Esophagus squamous epithelium (tissue), 5 donors: ENCODE data around the gene SMIM5. TPM values are rescaled to one million over a fixed set of nuclear protein-coding genes. Genes with fewer than 3 reads are reported as not detected.

Experiments used
- DNase-seq: peaks from one replicate; lab custom pipeline; 2025; lab: John Stamatoyannopoulos, UW
- H3K27ac ChIP-seq, 4 donors: fragments of 200-600 bp; sonication (generic); one replicate each; pipeline ENCODE4 v1.5.1; 2016 to 2019; ENCODE audit warnings: mild to moderate bottlenecking in 1 of 4
- H3K27me3 ChIP-seq, 4 donors: fragments of 200-600 bp; sonication (generic); 1 replicate in 3 of 4; 2 replicates in 1 of 4; pipeline versions ENCODE4 v1.5.1 to v1.6.0; 2017 to 2021; ENCODE audit warnings: antibody characterized with exemption in 1 of 4
- H3K36me3 ChIP-seq, 3 donors: fragments of 200-600 bp; sonication (generic); one replicate each; pipeline ENCODE4 v1.5.1; 2016 to 2019
- H3K4me1 ChIP-seq, 3 donors: fragments of 200-600 bp; sonication (generic); one replicate each; pipeline ENCODE4 v1.5.1; 2017 to 2019
- H3K4me3 ChIP-seq, 4 donors: fragments of 200-600 bp; sonication (generic); 1 replicate in 3 of 4; 2 replicates in 1 of 4; pipeline ENCODE4 v1.5.1; 2016 to 2019; ENCODE audit warnings: mild to moderate bottlenecking in 2 of 4, moderate library complexity in 1 of 4
- H3K9me3 ChIP-seq, 3 donors: fragments of 200-600 bp; sonication (generic); one replicate each; pipeline ENCODE4 v1.5.1; 2016 to 2019
- CTCF ChIP-seq, 6 experiments: fragments of 450-650 bp in 4 of 6; fragments of 200-600 bp in 2 of 6; sonication (generic) in 2 of 6; IDR thresholded peaks; one replicate each; pipeline ENCODE4 v1.5.1; 2016 to 2019; ENCODE audit warnings: antibody characterized with exemption in 6 of 6, mild to moderate bottlenecking in 4 of 6, moderate library complexity in 4 of 6
- POLR2A ChIP-seq, 4 donors: fragments of 450-650 bp; IDR thresholded peaks; one replicate each; pipeline ENCODE4 v1.6.1; 2017; ENCODE audit warnings: antibody characterized with exemption in 4 of 4, mild to moderate bottlenecking in 4 of 4, moderate library complexity in 3 of 4
- WGBS, 2 donors: methylation state at CpG; one replicate each; pipeline ENCODE4 v1.1.5; 2018; 5-methylcytosine and 5-hydroxymethylcytosine counted together
- intact Hi-C: fragments of 100-400 bp; cut with DNase I; formaldehyde crosslinking; loops from one replicate; pipeline ENCODE4 v1.15.0; 2022
- total RNA-seq, 4 donors: library from RNA; depleted of rRNA; stranded (reverse); fragments of >200 nt; gene quantifications; one replicate each; pipeline ENCODE4 v1.1.0, GENCODE V29; 2016
- donor health status: DM: yes; HTN: yes; CAD: no.

SMIM5 gene
- total RNA-seq, 4 donors from 2014 or later: 7.4 to 16.8 (median 8.6) TPM

DNA sequence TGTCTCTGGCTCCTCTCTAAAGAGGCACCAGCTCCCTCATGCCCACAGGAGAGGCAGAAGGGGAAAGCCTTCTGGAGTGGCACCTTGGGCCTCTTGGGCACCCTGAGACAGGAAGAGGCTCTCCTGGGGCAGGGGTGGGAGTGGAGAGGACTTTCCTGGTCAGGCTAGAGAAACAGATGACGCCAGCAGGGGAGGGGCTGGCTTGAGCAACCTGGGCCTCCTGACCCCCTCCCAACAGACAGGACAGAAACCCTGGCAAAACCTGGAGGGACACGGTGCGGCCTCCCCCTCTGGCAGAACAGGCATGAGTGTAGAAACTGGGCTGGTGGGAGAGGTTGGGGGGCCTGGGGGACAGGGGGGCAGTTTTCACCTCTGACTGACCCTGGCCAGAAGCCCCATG is 6.1 kb downstream of the SMIM5 start:
- peak overlapping the region; percentile 63 to 89 (median 81) for H3K27ac ChIP-seq
- peak overlapping the region in 3 of 4 donors; percentile 43 to 49 (median 48) for H3K4me3 ChIP-seq
- intact Hi-C loops: no loop called here
- no peaks in the 10 kb centered on the region for H3K27me3 ChIP-seq
- peaks cover 18 to 76% (median 27%) of the 10 kb centered on the region in 3 donors for H3K4me1 ChIP-seq
- 100% methylated on average over 1 of the region's 3 CpGs; no CpG with 5 or more reads in 1 of the 2 donors for WGBS, 2 donors
- TF ChIP-seq CTCF (IDR thresholded peaks at IDR 0.05) (no peak), POLR2A (IDR thresholded peaks at IDR 0.05) (no peak)
- no peaks in the 10 kb centered on the region for H3K9me3 ChIP-seq
- H3K36me3 ChIP-seq: peaks cover 0 to 34% (median 0%) of the 10 kb centered on the region in 3 donors
- DNase-seq: no peak

DNA sequence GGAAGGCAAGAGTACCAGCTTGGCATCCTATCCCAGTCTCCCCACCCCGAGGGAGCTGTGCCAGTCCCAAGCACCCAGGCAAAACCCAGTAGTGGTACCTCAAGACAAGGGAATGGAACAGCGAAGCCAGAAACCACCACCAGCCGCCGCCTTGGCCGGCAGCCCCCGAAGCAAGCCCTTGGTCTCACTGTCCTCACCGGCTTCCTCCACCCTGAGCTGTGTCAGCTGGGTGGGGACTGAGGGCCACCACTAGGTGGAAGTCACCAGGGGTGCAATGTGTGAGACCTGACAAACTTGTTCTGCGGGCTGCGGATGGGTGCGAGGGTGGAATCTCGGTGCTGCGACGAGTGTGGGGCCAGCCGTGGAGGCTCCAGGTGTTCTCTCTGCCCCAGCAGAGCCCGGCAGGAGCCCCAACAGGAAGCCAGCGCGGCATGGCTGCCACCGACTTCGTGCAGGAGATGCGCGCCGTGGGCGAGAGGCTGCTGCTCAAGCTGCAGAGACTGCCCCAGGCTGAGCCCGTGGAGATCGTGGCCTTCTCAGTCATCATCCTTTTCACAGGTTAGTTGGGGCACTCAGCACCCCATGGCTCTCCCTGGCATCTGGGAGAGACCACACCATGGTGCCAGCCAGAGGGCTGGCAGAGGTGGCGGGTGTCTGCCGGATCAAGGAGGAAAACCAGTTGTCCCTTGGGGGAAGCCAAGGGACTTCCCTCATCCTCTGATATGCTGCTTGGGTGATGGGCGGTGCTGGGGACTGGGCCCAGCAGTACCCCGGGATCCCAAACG is 6.7 kb downstream of the SMIM5 start:
- H3K4me1 ChIP-seq: peaks cover 18 to 77% (median 25%) of the 10 kb centered on the region in 3 donors
- 92% methylated on average over 8 of the region's 30 CpGs; no CpG with 5 or more reads in 1 of the 2 donors for WGBS, 2 donors
- H3K27me3 ChIP-seq: no peaks in the 10 kb centered on the region
- no peaks in the 10 kb centered on the region for H3K9me3 ChIP-seq
- intact Hi-C loops: no loop called here
- H3K4me3 ChIP-seq: peak overlapping the region; percentile 25 to 49 (median 46)
- peak overlapping the region; percentile 77 to 89 (median 84) for H3K27ac ChIP-seq
- peak in 4 of 6 experiments; percentile 42 to 67 (median 54) for TF ChIP-seq CTCF (IDR thresholded peaks at IDR 0.05)
- peak in 1 of 4 donors; percentile 11 for TF ChIP-seq POLR2A (IDR thresholded peaks at IDR 0.05)
- no peak for DNase-seq
- peaks cover 0 to 34% (median 0%) of the 10 kb centered on the region in 3 donors for H3K36me3 ChIP-seq

DNA sequence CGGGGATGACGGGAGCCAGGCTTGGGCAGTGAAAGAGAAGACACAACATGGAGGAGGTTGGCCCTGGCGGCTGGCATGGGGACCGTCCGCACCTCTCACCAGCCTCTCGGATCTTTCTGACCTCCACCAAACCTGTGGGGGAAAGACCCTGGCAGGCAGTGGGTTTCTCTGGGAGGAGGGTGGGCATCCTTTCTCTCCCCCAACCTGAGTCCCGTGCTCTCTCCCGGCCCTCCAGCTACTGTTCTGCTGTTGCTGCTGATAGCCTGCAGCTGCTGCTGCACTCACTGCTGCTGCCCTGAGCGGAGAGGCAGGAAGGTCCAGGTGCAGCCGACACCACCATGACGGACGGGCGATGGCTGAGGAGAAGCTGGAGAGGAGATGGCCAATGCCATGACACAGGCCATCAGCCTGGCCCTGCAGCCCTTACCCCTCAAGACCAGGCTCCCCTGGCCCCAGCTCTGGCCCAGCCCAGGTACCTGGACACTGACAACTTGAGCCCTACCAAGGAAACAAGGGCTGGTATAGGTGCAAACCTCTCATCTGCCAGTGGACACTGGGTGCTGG is 7.4 kb downstream of the SMIM5 start:
- Histone ChIP-seq H3K9me3 (no peaks in the 10 kb centered on the region), H3K27me3 (no peaks in the 10 kb centered on the region), H3K27ac (peak overlapping the region; percentile 77 to 89 (median 84)), H3K4me3 (peak overlapping the region; percentile 25 to 49 (median 46)), H3K4me1 (peaks cover 18 to 83% (median 25%) of the 10 kb centered on the region in 3 donors), H3K36me3 (peaks cover 0 to 29% (median 0%) of the 10 kb centered on the region in 3 donors)
- TF ChIP-seq POLR2A (IDR thresholded peaks at IDR 0.05) (no peak), CTCF (IDR thresholded peaks at IDR 0.05) (no peak)
- intact Hi-C loops: no loop called here
- no peak for DNase-seq
- WGBS, 2 donors: 92 to 100% methylated on average over 5 to 7 of the region's 13 CpGs

GRCh38 chr17:75641343-75641742 is 8.1 kb downstream of the SMIM5 start:
- no peak for DNase-seq
- peak overlapping the region in 3 of 4 donors; percentile 43 to 49 (median 48) for H3K4me3 ChIP-seq
- H3K4me1 ChIP-seq: peaks cover 18 to 90% (median 29%) of the 10 kb centered on the region in 3 donors
- TF ChIP-seq CTCF (IDR thresholded peaks at IDR 0.05) (no peak), POLR2A (IDR thresholded peaks at IDR 0.05) (no peak)
- no peaks in the 10 kb centered on the region for H3K9me3 ChIP-seq
- no peaks in the 10 kb centered on the region for H3K27me3 ChIP-seq
- peak overlapping the region; percentile 77 to 89 (median 84) for H3K27ac ChIP-seq
- peaks cover 0 to 28% (median 0%) of the 10 kb centered on the region in 3 donors for H3K36me3 ChIP-seq
- WGBS, 2 donors: 77 to 100% methylated on average over 4 of the region's 9 CpGs
- intact Hi-C loops: no loop called here
